K562 (cell line): ENCODE data around the gene ZNF330. TPM values are rescaled to one million over a fixed set of nuclear protein-coding genes. Genes with fewer than 3 reads are reported as not detected.

Source experiments
- CAMTA2 ChIP-seq: fragments of 250-450 bp; sonication (Bioruptor Pico); conservative IDR thresholded peaks from 2 replicates; pipeline ENCODE4 v1.5.1; 2022
- CREB5 ChIP-seq: fragments of 250-450 bp; sonication (Bioruptor Pico); IDR thresholded peaks from 2 replicates; pipeline ENCODE4 v1.5.0; 2020; ENCODE audit warnings: mild to moderate bottlenecking
- ERF ChIP-seq: fragments of 450-650 bp; formaldehyde crosslinking; IDR thresholded peaks from 2 replicates; pipeline ENCODE4 v1.4.0; 2020; ENCODE audit warnings: mild to moderate bottlenecking, mixed read lengths
- EZH2 ChIP-seq: IDR thresholded peaks from 2 replicates; pipeline ENCODE4 v1.6.1; 2012; ENCODE audit warnings: low read depth, mild to moderate bottlenecking, inconsistent platforms, low read length, borderline replicate concordance
- FOSL1 ChIP-seq: fragments of 200-800 bp; sonication (Bioruptor generic); conservative IDR thresholded peaks from 2 replicates; pipeline ENCODE4 v1.6.1; 2016; ENCODE audit warnings: missing genetic modification characterization, missing compliant biosample characterization
- MBD1 ChIP-seq: fragments of 250-450 bp; sonication (Bioruptor Pico); IDR thresholded peaks from 2 replicates; pipeline ENCODE4 v1.8.0; 2022; ENCODE audit warnings: inconsistent platforms
- MTA3 ChIP-seq: fragments of 450-650 bp; formaldehyde crosslinking; IDR thresholded peaks from 2 replicates; pipeline ENCODE4 v1.6.1; 2017; ENCODE audit warnings: mild to moderate bottlenecking, borderline replicate concordance
- NR1H2 ChIP-seq: sonication (generic); formaldehyde crosslinking; IDR thresholded peaks from 2 replicates; pipeline ENCODE4 v1.4.0; 2020; ENCODE audit warnings: mild to moderate bottlenecking, missing genetic modification reagents
- NR2F6 ChIP-seq: fragments of 450-650 bp; formaldehyde crosslinking; IDR thresholded peaks from 2 replicates; pipeline ENCODE4 v1.4.0; 2020; ENCODE audit warnings: mild to moderate bottlenecking
- PHB ChIP-seq: fragments of 250-450 bp; sonication (Bioruptor Pico); IDR thresholded peaks from 2 replicates; pipeline ENCODE4 v1.5.0; 2021
- RNF2 ChIP-seq: sonication (generic); IDR thresholded peaks from 2 replicates; pipeline ENCODE4 v1.6.1; 2016
- TFAM ChIP-seq: fragments of 250-450 bp; sonication (Bioruptor Pico); conservative IDR thresholded peaks from 2 replicates; pipeline ENCODE4 v1.5.0; 2021; ENCODE audit warnings: mild to moderate bottlenecking, moderate library complexity
- ZBTB34 ChIP-seq: fragments of 250-450 bp; sonication (Bioruptor Pico); IDR thresholded peaks from 2 replicates; pipeline ENCODE4 v1.8.0; 2021; ENCODE audit warnings: mild to moderate bottlenecking, moderate library complexity
- ZKSCAN8 ChIP-seq: fragments of 200-800 bp; sonication (Bioruptor generic); IDR thresholded peaks from 2 replicates; pipeline ENCODE4 v1.6.1; 2016; ENCODE audit warnings: missing genetic modification characterization, missing compliant biosample characterization
- ZNF12 ChIP-seq: sonication (generic); formaldehyde crosslinking; IDR thresholded peaks from 2 replicates; pipeline ENCODE4 v1.4.0; 2020; ENCODE audit warnings: mild to moderate bottlenecking, missing genetic modification reagents
- ZNF3 ChIP-seq: fragments of 250-450 bp; sonication (Bioruptor Pico); IDR thresholded peaks from 2 replicates; pipeline ENCODE4 v1.5.0; 2021; ENCODE audit warnings: mild to moderate bottlenecking, moderate library complexity
- polyA plus RNA-seq, 8 experiments: library from polyadenylated mRNA; depleted of rRNA in 4 of 8; stranded (reverse) in 5 of 8; unstranded in 3 of 8; fragments of >200 nt; fragmentation: Nextera tagmentation in 2 of 8; fragmentation: Illumina TruSeq in 1 of 8; extraction: Ambion mirVana in 2 of 8; extraction: Trizol in 1 of 8; gene quantifications; 2 replicates each; pipeline versions ENCODE4 v1.2.1 to v1.2.3, GENCODE V29; 2011 to 2014; ENCODE audit warnings: inconsistent platforms in 1 of 8, missing spikeins in 1 of 8
- total RNA-seq, 7 experiments: library from RNA; depleted of rRNA in 6 of 7; stranded (reverse); fragments of >200 nt in 6 of 7; fragmentation: Illumina TruSeq in 2 of 7; extraction: Trizol in 2 of 7; gene quantifications; 2 replicates each; pipeline versions ENCODE4 v1.2.1 to v1.2.3, GENCODE V29; 2011 to 2021; ENCODE audit warnings: low replicate concordance in 1 of 7
- TF ChIP-seq, protein P1 (sequence below): fragments of 450-650 bp; IDR thresholded peaks from one replicate; pipeline ENCODE4 v1.6.1; 2018; ENCODE audit warnings: mild to moderate bottlenecking, moderate library complexity; ENCODE audit not compliant: partially characterized antibody
- TF ChIP-seq, protein P2 (sequence below): fragments of 200-800 bp; sonication (Bioruptor generic); IDR thresholded peaks from 2 replicates; pipeline ENCODE4 v1.6.1; 2017; ENCODE audit warnings: missing genetic modification characterization, missing compliant biosample characterization
- TF ChIP-seq, protein P3 (sequence below): sonication (generic); formaldehyde crosslinking; IDR thresholded peaks from 2 replicates; pipeline ENCODE4 v1.8.1; 2023; ENCODE audit warnings: mild to moderate bottlenecking, missing genetic modification reagents

ZNF330 gene
- total and polyA plus RNA-seq, 9 of the 15 experiments (the other 6 are each of a cell fraction or from before 2014, with no cell fraction given) = 70.0 to 115 (median 92.0) TPM

DNA sequence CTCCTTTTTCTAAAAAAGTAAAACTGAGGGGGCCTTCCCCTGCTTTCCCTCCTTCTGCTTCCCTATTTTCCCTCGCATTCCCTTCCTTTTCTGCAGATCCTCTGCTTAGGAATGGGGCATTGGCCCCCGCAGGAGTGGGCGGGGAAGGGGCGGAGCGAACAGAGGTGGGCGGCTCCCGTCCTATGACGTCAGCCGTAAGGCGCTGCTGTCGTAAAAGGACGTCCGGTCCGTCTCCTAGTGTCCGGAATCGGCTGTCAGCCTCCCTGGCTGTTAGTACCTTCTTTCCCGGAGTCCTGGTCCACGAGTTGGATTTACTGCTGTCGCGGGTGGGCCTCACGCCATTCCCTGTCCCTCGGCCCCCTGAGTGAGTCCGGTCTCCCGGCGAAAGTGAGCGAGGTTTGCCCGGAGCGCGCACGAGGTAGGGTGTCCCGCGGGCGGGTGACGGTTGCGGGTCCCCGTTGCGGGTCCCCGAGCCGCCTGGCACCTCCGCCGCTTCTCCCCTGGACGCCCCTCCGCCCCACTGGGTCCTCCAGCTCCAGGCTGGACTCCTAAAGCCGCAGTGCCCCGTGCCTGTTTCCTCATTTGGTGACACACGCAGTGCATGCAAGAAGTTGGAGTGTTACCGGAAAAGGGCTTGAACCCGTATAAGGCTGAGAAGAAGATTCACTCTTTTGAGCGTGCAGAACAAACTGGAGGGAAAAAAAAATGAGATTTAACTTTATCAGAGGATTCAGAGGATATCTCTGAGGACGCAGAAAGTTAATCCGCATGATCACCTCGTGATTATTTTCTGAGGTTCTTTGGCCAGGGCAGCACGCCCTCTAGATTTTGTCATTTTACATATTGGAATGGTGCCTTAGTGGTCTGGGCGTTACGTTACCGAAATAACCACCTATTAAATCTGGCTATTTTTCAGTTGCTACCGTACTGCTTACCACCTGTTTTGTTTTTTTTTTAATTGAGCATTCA lies at the start of gene ZNF330 (continued):
- TF ChIP-seq MBD1 = no peak
- TF ChIP-seq TFAM (CRISPR knock-in tag) = no peak
- TF ChIP-seq FOSL1 (tag) = no peak
- no peak for TF ChIP-seq NR1H2 (CRISPR knock-in tag)
- TF ChIP-seq ZNF3 = no peak
- no peak for TF ChIP-seq CREB5
- no peak for TF ChIP-seq RNF2
- no peak for TF ChIP-seq CAMTA2 (CRISPR knock-in tag)
- 0 out of 2 replicates have a peak, but pooled peaks have one; percentile 40 for TF ChIP-seq MTA3
- TF ChIP-seq ERF (CRISPR knock-in tag) = no peak
- no peak for TF ChIP-seq NR2F6 (CRISPR knock-in tag)
- TF ChIP-seq, protein P1, sequence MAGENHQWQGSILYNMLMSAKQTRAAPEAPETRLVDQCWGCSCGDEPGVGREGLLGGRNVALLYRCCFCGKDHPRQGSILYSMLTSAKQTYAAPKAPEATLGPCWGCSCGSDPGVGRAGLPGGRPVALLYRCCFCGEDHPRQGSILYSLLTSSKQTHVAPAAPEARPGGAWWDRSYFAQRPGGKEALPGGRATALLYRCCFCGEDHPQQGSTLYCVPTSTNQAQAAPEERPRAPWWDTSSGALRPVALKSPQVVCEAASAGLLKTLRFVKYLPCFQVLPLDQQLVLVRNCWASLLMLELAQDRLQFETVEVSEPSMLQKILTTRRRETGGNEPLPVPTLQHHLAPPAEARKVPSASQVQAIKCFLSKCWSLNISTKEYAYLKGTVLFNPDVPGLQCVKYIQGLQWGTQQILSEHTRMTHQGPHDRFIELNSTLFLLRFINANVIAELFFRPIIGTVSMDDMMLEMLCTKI = no peak
- TF ChIP-seq ZNF12 (CRISPR knock-in tag) = no peak; the same call in 1 of the 2 replicates
- no peak for TF ChIP-seq EZH2
- no peak for TF ChIP-seq PHB (CRISPR knock-in tag)
- TF ChIP-seq, protein P2, sequence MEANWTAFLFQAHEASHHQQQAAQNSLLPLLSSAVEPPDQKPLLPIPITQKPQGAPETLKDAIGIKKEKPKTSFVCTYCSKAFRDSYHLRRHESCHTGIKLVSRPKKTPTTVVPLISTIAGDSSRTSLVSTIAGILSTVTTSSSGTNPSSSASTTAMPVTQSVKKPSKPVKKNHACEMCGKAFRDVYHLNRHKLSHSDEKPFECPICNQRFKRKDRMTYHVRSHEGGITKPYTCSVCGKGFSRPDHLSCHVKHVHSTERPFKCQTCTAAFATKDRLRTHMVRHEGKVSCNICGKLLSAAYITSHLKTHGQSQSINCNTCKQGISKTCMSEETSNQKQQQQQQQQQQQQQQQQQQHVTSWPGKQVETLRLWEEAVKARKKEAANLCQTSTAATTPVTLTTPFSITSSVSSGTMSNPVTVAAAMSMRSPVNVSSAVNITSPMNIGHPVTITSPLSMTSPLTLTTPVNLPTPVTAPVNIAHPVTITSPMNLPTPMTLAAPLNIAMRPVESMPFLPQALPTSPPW = peak; percentile 78
- no peak for TF ChIP-seq ZBTB34
- no peak for TF ChIP-seq ZKSCAN8
- TF ChIP-seq, protein P3, sequence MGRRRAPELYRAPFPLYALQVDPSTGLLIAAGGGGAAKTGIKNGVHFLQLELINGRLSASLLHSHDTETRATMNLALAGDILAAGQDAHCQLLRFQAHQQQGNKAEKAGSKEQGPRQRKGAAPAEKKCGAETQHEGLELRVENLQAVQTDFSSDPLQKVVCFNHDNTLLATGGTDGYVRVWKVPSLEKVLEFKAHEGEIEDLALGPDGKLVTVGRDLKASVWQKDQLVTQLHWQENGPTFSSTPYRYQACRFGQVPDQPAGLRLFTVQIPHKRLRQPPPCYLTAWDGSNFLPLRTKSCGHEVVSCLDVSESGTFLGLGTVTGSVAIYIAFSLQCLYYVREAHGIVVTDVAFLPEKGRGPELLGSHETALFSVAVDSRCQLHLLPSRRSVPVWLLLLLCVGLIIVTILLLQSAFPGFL = no peak
